Activated T-helper 1 cell treated with anti-CD3 and anti-CD28 coated beads, Interleukin-2, amount 50 U/mL, for 16 hours (primary cell): ENCODE results near the gene SCNN1A.

Experiments
- DNase-seq, 2 donors: peaks; one replicate each; pipeline ENCODE4 v3.0.0-alpha.2; 2020; ENCODE audit warnings: low read depth in 1 of 2, low spot score in 1 of 2

SCNN1A gene

DNA sequence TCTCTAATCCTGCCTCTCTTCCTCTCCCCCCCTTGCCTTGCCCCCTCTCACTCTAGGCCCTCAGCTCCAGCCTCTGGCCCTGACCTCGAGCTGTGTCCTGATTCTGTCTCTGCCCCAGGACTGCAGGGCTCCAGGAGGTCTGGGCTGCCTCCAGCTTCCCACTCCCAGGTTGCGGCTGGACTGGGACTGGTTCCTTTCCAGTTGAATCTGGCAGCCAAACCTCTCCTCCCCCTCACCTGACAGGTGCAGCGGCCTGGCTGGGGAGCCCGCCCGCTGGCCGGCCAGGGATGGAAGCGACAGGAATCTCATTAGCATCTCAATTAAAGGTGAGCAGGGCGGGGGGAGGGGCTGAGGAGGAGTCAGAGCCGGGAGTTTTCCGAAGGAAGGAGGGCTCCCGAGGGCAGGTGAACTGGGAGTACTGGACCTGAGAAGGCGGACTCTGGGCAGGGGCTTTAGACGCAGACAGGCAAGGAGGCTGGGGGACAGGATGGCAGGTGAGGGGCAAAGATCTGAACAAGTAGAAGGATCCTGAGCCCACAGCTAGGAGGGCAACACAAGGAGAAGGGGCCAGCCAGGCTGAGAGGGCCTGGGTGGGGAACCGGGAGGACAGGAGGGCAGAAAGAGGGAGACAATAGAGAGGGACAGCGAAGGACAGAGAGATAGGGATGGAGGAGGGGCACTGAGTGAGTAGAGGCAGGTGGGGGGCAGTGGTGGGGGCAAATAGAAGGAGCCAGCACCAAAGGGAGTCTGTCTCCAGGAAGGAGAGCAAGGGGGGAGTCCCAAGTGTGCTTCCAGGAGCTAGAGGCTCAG lies at the start of gene SCNN1A:
Gene SCNN1A, minus strand, starts transcription at position 295 of the 810 bp plus-strand sequence. CDS start 780 bp downstream, outside the sequence.
- no peak for DNase-seq

DNA sequence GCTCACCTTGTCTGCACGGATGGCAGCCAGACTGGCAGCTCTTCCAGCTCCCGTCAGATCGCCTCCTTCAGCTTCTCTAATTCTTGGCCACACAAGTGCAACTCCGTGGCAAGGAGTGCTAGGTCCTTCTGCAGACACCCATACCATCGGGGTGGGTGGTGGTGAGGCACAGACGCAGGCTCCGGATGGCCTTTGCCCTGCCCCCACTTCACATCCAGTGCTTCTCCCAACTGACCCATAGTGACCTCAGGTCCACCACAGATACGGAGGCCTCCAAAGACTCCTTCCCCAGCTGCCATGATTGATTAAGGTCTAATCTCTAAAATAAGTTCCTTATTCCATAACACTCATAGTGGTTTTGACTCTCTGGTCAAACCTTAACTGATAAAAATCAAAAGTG lies 49.5 kb upstream of the SCNN1A start:
- DNase-seq: no peak

DNA sequence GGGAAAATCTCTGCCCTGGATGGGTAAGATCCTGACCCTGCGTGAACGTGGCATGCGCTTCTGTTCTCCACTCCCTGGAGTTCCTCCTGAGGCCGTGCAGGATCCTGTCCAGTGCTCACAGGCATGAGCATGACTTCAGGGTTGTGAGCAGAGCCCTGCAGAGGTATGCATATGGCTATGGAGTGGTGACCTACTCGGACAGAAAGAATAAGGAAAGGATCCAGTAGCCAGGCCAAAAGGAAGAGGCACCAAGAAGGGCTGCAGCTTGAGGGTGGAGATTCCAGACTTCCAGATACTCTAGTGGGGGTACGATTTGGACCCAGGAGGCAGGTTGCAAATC lies 48.6 kb upstream of the SCNN1A start:
- DNase-seq: no peak

DNA sequence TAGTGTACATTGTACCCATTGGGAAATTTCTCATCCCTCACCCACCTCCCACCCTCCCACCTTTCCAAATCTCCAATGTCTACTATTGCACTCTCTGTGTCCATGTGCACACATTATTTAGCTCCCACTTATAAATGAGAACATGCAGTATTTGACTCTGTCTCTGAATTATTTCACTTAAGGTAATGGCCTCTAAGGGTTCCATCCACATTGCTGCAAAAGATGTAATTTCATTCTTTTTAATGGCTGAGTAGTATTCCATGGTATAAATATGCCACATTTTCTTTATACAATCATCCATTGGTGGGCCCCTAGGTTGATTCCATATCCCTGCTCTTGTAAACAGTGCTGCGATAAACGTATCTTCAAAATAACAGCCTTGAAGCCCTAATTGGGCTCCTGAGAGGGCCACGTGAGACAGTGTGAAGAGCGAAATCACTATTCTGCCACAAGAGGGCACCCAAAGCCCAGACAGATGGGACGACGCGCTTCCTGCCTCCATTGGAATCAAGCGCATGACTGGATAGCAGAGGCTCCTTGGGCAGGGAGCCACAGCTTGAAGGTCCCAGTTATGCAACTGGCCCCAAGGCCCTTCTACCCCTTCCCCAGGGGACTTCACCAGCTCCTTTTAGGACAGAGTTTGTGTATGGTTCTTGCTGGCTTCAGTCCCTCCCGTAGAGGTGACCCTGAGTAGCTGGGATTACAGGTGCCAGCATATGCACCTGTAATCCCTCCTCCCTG lies 48.1 kb upstream of the SCNN1A start:
- DNase-seq: peak; percentile 39 to 54

DNA sequence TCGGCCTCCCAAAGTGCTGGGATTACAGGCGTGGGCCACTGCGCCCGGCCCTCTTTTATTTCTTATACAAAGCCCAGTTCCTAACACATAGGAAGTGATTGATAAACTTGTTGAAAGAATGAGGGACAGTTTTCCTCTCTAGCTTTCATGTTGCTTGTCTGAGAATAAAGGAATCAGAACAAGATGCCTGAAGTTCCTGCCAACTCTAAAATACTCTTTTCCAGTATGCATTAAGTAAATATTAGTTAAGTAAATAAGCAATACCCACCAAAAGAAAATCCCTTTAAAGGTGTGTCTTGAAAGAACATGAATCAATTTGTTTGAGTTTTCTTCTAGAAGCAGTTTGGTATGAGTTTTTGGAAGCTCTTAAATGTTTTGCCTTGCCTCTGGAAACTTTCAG lies 45.0 kb upstream of the SCNN1A start:
- no peak for DNase-seq

DNA sequence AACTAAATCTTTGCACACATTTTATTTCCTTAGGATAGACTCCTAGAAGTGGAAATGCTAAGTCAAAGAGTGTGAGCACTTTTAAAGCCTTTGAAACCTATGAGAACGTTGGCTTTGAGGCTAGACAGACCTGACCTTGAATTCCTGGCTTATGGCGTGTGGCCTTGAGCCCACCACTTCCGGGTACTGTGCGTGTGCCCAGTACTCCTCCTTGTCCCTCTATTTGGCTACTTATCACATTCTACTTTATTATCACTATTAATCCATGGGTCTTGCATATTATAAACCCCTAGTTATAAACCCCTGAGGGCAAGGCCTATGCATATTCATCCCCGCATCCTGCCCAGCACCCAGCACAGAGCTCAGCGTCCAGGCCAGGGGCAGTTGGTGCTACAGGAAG lies 43.4 kb upstream of the SCNN1A start:
- no peak for DNase-seq

DNA sequence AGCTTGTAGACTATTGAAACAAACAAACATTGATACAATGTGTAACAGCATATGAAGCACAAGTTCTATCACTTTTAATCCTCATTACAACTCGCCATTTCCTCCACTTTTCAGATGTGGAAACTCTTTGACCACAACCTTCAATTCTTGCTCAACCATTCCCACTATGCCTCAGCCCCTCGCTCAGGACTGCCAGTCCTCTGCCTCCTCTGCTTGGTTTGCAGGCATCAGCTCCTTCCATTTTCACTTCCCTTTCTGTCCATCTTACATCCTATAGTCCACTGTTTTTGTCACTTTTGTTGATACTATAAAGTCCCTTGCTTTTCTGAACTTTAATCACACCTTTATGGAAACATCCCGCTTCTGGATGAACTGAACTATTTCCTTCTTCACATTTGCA lies 41.2 kb upstream of the SCNN1A start:
- no peak for DNase-seq

DNA sequence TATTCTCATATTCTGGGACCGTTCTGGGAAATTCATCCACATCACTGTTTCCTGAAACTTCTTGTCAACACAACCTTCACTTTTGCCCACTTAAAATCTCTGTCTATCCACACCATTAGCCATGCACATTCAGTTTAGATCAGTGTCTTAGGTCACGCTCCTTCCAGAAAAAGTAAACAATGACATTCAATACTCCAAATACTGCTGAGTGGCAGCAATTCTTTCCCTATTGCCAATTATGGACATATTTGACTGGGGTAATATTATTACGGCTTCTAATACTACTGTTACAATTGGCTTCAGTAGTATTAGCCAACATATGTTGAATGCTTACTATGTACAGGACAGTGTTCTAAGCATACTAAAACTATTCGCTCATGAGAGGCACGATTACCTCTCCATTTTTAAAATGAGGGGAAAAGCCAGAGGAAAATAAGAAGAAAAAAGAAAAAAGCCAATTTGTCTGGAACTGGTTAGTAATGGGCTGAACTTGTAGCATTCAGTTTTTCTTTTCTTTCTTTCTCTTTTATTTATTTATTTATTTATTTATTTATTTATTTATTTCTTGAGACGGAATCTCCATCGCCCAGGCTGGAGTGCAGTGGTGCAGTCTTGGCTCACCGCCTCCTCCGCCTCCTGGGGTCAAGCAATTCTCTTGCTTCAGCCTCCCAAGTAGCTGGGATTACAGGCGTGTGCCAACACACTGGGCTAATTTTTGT lies 32.0 kb upstream of the SCNN1A start:
- no peak for DNase-seq

DNA sequence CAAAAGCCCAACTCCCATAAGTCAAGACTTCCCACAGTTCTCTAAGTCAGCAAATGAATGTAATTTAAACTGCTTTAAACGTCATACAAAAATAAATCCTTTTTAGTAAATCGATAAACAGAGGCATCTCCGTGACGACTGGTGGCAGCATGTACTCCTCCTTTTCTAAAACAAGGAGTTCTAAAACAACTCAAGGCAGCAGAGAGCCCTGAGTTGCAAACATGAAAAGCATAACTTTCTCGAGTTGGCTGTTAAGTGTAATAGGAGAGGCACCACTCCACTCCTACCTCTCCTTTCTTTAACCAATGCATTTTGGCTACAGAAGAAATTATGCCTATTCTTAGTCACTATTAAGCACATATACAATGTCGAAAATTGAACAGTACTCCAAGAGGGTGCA lies 30.6 kb upstream of the SCNN1A start:
- DNase-seq: no peak

DNA sequence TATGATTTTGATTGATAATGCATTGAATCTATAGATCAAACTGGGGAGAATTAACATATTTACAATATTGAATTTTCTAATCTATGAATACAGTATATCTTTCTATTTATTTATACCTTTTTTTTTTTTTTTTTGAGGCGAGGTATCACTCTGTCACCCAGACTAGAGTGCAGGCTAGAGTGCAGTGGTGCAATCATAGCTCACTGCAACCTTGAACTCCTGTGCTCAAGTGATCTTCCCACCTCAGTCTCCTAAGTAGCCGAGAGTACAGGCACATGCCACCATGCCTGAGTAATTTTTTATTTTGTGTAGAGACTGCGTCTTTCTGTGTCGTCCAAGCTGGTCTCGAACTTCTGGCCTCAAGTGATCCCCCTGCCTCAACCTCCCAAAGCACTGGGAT lies 29.0 kb upstream of the SCNN1A start:
- no peak for DNase-seq

DNA sequence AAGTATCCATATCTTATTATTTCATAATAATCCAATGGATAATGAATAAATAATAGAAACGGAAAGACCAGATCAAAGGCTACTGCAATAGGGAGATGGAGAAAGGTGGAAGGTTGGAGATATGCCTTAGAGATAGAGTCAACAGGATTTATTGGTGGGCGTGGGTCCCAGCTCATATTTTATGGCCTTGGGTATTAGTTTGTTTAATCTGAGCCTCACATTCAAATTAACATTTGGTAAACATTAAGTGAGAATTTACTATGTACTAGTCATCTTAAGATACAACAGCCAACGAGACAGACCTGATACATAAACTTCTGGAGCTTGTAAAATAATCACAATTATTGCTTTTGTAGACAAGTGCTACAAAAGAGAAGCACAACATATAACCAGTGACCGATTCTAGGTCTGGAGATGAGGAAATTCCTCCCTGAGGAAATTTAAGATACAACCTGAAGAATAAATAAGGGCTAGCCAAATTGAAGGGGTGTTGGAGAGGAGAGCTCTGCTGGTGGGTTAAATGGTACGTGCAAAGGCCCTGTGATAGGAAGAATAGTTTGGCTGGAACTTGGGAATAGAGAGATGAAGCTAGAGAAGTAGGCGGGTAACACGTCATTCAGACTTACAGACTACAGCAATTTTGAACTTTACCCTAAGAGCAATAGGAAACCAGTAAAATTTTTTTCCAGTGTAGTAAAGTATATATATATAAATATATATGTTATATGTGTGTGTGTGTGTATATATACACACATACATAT lies 24.7 kb upstream of the SCNN1A start:
- DNase-seq: no peak

DNA sequence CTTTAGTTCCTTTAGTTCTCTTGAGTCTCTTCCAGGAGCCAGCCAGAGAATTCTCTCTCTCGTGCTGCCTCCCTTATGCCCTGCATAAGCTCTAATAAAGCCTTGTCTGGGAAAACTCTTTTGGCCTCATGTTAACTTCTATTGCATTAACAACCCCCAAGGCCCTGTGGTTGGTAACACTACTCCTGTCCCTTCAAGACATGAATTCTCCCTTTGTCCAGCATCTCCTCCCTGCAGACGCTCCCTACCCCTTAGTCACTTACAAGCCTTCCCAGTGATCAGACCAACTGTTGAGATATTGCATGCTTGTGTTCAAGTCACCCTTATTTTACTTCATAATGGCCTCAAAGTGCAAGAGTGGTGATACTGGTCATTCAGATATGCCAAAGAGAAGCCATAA lies 20.7 kb upstream of the SCNN1A start:
- no peak for DNase-seq

DNA sequence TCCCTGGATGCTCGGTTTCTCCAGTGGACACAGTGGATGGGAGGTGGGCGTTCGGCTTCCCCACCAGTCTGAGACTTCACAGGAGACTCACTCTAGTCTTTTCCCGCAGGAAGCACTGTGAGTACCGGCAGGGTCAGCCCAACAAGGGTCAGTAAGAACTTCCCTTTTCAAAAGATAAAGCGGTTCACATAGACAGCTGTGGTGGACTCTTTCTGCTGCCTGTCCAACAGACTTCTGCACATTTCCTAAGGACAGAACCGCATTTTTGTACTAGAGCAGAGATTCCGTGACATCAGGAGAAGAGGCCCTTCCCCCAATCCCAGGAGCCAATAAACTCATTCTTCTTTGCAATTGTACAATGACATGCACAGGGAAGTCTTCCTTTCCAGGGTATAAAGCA lies 19.0 kb upstream of the SCNN1A start:
- no peak for DNase-seq

DNA sequence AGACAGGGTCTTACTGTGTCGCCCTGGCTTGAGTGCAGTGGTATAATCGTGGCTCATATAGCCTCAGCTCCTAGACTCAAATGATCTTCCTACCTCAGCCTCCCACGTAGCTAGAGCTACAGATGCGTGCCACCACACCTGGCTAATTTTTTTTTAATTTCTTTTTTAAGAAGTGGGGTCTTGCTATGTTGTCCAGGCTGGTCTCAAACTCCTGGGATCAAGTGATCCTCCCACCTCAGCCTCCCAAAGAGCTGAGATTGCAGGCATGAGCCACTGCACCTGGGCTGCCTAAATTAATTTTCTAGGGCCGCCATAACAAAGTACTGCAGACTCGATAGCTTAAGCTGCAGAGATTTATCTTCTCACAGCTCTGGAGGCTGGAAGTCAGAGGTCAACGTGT lies 17.7 kb upstream of the SCNN1A start:
- no peak for DNase-seq

DNA sequence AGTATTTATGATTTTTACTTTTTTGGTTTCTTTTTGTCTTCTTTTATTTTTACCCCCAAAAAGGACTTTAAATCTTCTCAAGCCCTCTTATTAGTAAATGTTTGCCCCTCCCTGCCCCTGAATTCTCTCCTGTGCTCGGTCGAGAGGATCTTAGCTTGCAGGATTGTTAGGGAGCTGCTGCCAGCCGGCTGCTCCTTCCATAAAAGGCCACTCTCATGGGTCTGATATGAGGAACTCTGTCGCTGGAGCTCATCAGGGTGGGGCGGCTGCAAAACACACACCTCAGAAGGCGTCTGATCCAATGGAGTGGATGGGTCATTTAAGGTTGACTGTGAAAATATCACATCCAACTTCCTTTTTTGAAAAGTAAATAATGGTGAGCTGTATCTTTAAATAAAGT lies 17.1 kb upstream of the SCNN1A start:
- DNase-seq: no peak

DNA sequence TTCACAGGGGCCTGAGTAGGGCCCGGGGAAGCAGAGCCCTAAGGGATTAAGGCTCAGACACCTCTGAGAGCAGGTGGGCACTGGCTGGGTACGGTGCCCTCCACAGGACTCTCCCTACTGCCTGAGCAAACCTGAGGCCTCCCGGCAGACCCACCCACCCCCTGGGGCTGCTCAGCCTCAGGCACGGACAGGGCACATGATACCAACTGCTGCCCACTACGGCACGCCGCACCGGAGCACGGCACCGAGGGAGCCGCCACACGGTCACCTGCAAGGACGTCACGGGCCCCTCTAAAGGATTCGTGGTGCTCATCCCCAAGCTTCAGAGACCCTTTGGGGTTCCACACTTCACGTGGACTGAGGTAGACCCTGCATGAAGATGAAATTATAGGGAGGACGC lies 15.7 kb upstream of the SCNN1A start:
- no peak for DNase-seq

DNA sequence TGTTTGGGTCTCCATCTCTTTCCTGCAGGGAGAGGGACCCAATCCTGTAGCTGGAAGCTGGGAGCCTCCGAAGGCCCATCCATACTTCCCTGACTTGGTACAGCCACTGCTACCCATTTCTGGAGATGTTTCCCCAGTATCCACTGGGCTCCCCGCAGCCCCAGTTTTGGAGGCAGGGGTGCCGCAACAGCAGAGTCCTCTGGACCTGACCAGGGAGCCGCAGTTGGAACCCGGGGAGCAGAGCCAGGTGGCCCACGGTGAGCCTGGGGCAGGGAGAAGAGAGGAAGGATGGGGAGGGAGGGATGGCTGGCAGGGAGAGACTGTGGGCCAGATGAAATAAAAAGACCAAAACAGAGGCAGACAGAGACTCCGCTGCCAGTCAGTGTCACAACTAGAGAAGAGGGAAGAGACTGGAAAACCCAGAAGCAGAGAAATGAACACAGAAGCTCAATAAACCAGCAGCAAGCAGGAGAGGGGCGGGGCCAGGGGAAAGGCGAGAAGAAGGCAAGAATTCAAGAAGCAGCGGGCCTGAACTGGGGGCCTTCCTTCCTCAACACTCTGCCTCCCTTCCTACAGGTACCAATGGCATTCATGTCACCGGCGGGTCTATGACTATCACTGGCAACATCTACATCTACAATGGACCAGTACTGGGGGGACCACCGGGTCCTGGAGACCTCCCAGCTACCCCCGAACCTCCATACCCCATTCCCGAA lies 14.9 kb upstream of the SCNN1A start:
- no peak for DNase-seq

DNA sequence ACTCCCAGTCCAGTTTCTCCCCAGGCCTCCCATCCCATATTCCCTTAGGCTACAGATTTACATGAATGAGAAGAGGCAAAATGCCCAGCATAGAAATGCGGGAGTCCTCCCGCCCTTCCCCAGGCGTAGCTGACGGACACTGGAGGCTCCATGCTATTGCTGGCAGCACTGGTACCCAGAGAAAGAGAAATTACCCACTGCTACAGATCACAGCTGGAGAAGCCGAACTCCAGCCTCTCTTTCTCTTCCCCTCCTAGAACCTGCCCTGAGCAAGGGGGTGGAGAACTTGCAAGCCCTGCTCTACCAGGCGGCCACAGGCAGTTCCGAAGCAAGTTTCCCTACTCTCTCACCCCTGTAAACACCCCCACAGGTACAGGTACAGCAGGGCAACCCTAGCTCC lies 12.2 kb upstream of the SCNN1A start:
- DNase-seq: no peak

DNA sequence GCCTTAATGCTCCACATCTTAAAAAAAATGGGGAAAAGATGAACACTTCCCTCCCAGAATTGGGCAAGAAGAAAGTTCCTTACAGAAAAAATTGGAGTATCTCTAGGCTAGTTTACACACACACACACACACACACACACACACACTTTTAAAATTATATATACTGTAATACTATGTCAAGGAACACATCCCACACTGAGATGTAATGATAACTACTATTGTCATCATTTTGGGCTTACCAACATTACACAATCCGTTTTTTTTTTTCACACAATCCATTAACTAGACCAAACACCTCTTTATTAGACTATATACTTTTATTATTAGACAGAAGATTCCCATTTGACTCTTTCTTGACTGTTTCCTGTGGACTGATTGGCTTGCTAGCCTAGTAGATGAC lies 11.1 kb upstream of the SCNN1A start:
- no peak for DNase-seq

DNA sequence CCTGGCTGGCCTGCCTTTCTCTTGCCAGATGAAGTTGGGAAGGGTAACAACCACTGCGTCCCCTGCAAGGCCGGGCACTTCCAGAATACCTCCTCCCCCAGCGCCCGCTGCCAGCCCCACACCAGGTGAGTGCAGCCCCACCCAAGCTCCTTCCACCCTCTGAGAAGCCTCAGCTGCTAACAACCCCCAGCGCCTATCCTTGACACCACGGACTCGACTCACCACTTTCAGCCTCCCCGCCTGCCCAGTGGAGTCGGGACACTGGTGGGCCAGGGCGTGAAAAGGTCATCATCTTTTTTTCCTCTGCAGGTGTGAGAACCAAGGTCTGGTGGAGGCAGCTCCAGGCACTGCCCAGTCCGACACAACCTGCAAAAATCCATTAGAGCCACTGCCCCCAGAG lies 10.7 kb upstream of the SCNN1A start:
- no peak for DNase-seq
